ENCODE measurements around the gene BBS4. TPM values are rescaled to one million over a fixed set of nuclear protein-coding genes. Genes with fewer than 3 reads are reported as not detected.
A peak's percentile ranks its signal among the peaks of the same experiment; 100 is the strongest.

BBS4 gene
- total RNA-seq, 1 donor, result 38.0 TPM

GRCh38 chr15:72782274-72783003, 96.4 kb downstream of the BBS4 start:
- H3K4me1 ChIP-seq (ENCODE audit: insufficient read depth, low read length), result peaks cover 36% of the 10 kb centered on the region
- peak overlapping the region; percentile 98 for H2AFZ ChIP-seq (ENCODE audit: low read length)
- H3K27ac ChIP-seq (ENCODE audit: low read depth, low read length), result peak overlapping the region; percentile 94
- no peaks in the 10 kb centered on the region for H3K27me3 ChIP-seq (ENCODE audit: insufficient read depth, low read length)
- H3K9me3 ChIP-seq (ENCODE audit: low read depth, low read length), result no peaks in the 10 kb centered on the region
- peaks cover 60% of the 10 kb centered on the region for H3K79me2 ChIP-seq (ENCODE audit: insufficient read depth, low read length)
- peak overlapping the region; percentile 96 for H3K4me3 ChIP-seq (ENCODE audit: insufficient read depth, low read length)
- H4K20me1 ChIP-seq (ENCODE audit: insufficient read depth, low read length), result peaks cover 5% of the 10 kb centered on the region
- H3K36me3 ChIP-seq (ENCODE audit: insufficient read depth, low read length), result peaks cover 13% of the 10 kb centered on the region
- TF ChIP-seq CTCF (IDR thresholded peaks at IDR 0.05; ENCODE audit: extremely low read depth, low read depth, low read length), result no peak
- peak; percentile 71 for DNase-seq (ENCODE audit: insufficient read length, low spot score, missing footprints)
- H3K4me2 ChIP-seq (ENCODE audit: insufficient read depth, low read length), result peak overlapping the region; percentile 100

GRCh38 chr15:72783004-72783639, 97.1 kb downstream of the BBS4 start:
- peak overlapping the region; percentile 98 for H2AFZ ChIP-seq (ENCODE audit: low read length)
- H3K4me3 ChIP-seq (ENCODE audit: insufficient read depth, low read length), result peak overlapping the region; percentile 96
- TF ChIP-seq CTCF (IDR thresholded peaks at IDR 0.05; ENCODE audit: extremely low read depth, low read depth, low read length), result no peak
- peak overlapping the region; percentile 94 for H3K27ac ChIP-seq (ENCODE audit: low read depth, low read length)
- H3K4me1 ChIP-seq (ENCODE audit: insufficient read depth, low read length), result peaks cover 36% of the 10 kb centered on the region
- H3K4me2 ChIP-seq (ENCODE audit: insufficient read depth, low read length), result peak overlapping the region; percentile 100
- peaks cover 13% of the 10 kb centered on the region for H3K36me3 ChIP-seq (ENCODE audit: insufficient read depth, low read length)
- no peaks in the 10 kb centered on the region for H3K9me3 ChIP-seq (ENCODE audit: low read depth, low read length)
- peaks cover 5% of the 10 kb centered on the region for H4K20me1 ChIP-seq (ENCODE audit: insufficient read depth, low read length)
- DNase-seq (ENCODE audit: insufficient read length, low spot score, missing footprints), result peak; percentile 64
- peaks cover 54% of the 10 kb centered on the region for H3K79me2 ChIP-seq (ENCODE audit: insufficient read depth, low read length)
- no peaks in the 10 kb centered on the region for H3K27me3 ChIP-seq (ENCODE audit: insufficient read depth, low read length)

- Histone ChIP-seq H3K4me2 (ENCODE audit: insufficient read depth, low read length) (peak within 1 kb of the TSS; percentile 100), H3K9me3 (ENCODE audit: low read depth, low read length) (no peaks in the 10 kb centered on the region), H3K79me2 (ENCODE audit: insufficient read depth, low read length) (peaks cover 47% of the 10 kb centered on the region), H2AFZ (ENCODE audit: low read length) (peak within 1 kb of the TSS; percentile 98), H3K4me3 (ENCODE audit: insufficient read depth, low read length) (peak within 1 kb of the TSS; percentile 96), H3K27ac (ENCODE audit: low read depth, low read length) (peak within 1 kb of the TSS; percentile 94), H3K4me1 (ENCODE audit: insufficient read depth, low read length) (peaks cover 36% of the 10 kb centered on the region), H3K36me3 (ENCODE audit: insufficient read depth, low read length) (peaks cover 13% of the 10 kb centered on the region), H4K20me1 (ENCODE audit: insufficient read depth, low read length) (peaks cover 5% of the 10 kb centered on the region), H3K27me3 (ENCODE audit: insufficient read depth, low read length) (no peaks in the 10 kb centered on the region)
- peak; percentile 98 for DNase-seq (ENCODE audit: insufficient read length, low spot score, missing footprints)
- peak; percentile 69 for TF ChIP-seq CTCF (IDR thresholded peaks at IDR 0.05; ENCODE audit: extremely low read depth, low read depth, low read length)
These were observed 97.8 kb downstream of the BBS4 start, which contains the start of gene ADPGK for GRCh38 chr15:72783640-72784455. Gene ADPGK, minus strand, starts transcription at chr15:72783758. Its CDS starts 67 bp downstream, at chr15:72783691.
